Measurements from ENCODE around the gene LRSAM1.

LRSAM1 gene

GRCh38 chr9:127530206-127530941, 79.1 kb downstream of the LRSAM1 start:
- peaks cover 0 to 6% (median 6%) of the 10 kb centered on the region in 5 experiments for H3K9me3 ChIP-seq (ENCODE audit: control extremely low read depth in 1 of 5, control insufficient read depth in 4 of 5, insufficient read depth in 2 of 5, low read depth in 1 of 5, low read length in 4 of 5)
- CTCF ChIA-PET, result interaction anchor here (1.3 kb wide), 1 partner anchor 10 kb away, joined by 8 read pairs; no protein-coding TSS in a partner anchor
- no peak overlapping the region for H3K4me3 ChIP-seq (ENCODE audit: control insufficient read depth in 1 of 7, extremely low read depth in 1 of 7, insufficient read depth in 4 of 7, low read depth in 2 of 7, low read length in 6 of 7)
- POLR2A ChIA-PET, result no interaction called here
- no peak overlapping the region for H3K27ac ChIP-seq (ENCODE audit: insufficient read depth in 1 of 2, low read depth in 1 of 2, low read length in 2 of 2, poor library complexity in 1 of 2, severe bottlenecking in 2 of 2)
- H3K27me3 ChIP-seq (replicated peaks in 2 of 5; ENCODE audit: control insufficient read depth in 4 of 5, insufficient read depth in 5 of 5, low read length in 4 of 5), result no peaks in the 10 kb centered on the region
- DNase-seq, result no peak
- H3K4me1 ChIP-seq (ENCODE audit: control extremely low read depth in 1 of 4, control insufficient read depth in 4 of 4, insufficient read depth in 4 of 4, low read length in 3 of 4), result peaks cover 0 to 7% (median 4%) of the 10 kb centered on the region in 4 experiments
- H3K36me3 ChIP-seq (ENCODE audit: control insufficient read depth in 4 of 4, insufficient read depth in 4 of 4, low read length in 3 of 4), result peaks cover 0 to 32% (median 3%) of the 10 kb centered on the region in 4 experiments
- 96% methylated on average over 11 of the region's 14 CpGs for WGBS (ENCODE audit: insufficient coverage)

GRCh38 chr9:127531676-127532075, 80.4 kb downstream of the LRSAM1 start:
- Histone ChIP-seq H3K36me3 (ENCODE audit: control insufficient read depth in 4 of 4, insufficient read depth in 4 of 4, low read length in 3 of 4) (peaks cover 0 to 26% (median 0%) of the 10 kb centered on the region in 4 experiments), H3K4me3 (ENCODE audit: control insufficient read depth in 1 of 7, extremely low read depth in 1 of 7, insufficient read depth in 4 of 7, low read depth in 2 of 7, low read length in 6 of 7) (no peak overlapping the region), H3K9me3 (ENCODE audit: control extremely low read depth in 1 of 5, control insufficient read depth in 4 of 5, insufficient read depth in 2 of 5, low read depth in 1 of 5, low read length in 4 of 5) (no peaks in the 10 kb centered on the region), H3K27me3 (replicated peaks in 2 of 5; ENCODE audit: control insufficient read depth in 4 of 5, insufficient read depth in 5 of 5, low read length in 4 of 5) (no peaks in the 10 kb centered on the region), H3K4me1 (ENCODE audit: control extremely low read depth in 1 of 4, control insufficient read depth in 4 of 4, insufficient read depth in 4 of 4, low read length in 3 of 4) (peaks cover 0 to 8% (median 2%) of the 10 kb centered on the region in 4 experiments), H3K27ac (ENCODE audit: insufficient read depth in 1 of 2, low read depth in 1 of 2, low read length in 2 of 2, poor library complexity in 1 of 2, severe bottlenecking in 2 of 2) (no peak overlapping the region)
- DNase-seq, result no peak
- ChIA-PET POLR2A (interaction anchor here (0.6 to 0.7 kb wide), 2 partner anchors 22 to 92 kb away, joined by 3 to 8 read pairs; no protein-coding TSS in a partner anchor), CTCF (interaction anchor here (1.3 to 1.5 kb wide), 2 partner anchors 9 kb away, joined by 6 to 8 read pairs; no protein-coding TSS in a partner anchor)
- WGBS (ENCODE audit: insufficient coverage), result 100% methylated on average over 10 of the region's 13 CpGs

- H3K4me1 ChIP-seq (ENCODE audit: control extremely low read depth in 1 of 4, control insufficient read depth in 4 of 4, insufficient read depth in 4 of 4, low read length in 3 of 4), result peaks cover 0 to 14% (median 0%) of the 10 kb centered on the region in 4 experiments
Measured at GRCh38 chr9:127534250-127534906, 83.1 kb downstream of the LRSAM1 start.

DNA sequence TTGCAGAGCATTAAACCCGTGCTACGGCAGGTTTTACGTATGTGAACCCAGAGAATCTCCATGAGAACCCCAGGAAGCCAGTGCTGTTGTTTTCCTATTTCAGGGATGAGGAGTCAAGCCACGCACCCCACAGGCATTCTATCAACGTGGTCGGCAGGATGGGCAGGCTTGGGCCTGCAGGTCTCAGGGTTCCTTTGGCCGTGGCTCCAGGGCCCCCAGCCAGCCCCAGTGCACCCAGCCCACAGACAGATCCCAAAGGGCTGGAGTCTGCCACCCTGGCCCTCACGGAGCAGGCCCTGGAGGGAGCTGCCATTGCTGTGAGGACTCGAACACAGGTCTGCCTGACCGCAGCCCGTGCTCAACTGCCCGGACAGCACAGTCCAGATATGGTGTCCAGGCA, 83.6 kb downstream of the LRSAM1 start:
- Histone ChIP-seq H3K36me3 (ENCODE audit: control insufficient read depth in 4 of 4, insufficient read depth in 4 of 4, low read length in 3 of 4) (peaks cover 0 to 14% (median 0%) of the 10 kb centered on the region in 4 experiments), H3K9me3 (ENCODE audit: control extremely low read depth in 1 of 5, control insufficient read depth in 4 of 5, insufficient read depth in 2 of 5, low read depth in 1 of 5, low read length in 4 of 5) (no peaks in the 10 kb centered on the region)
- CTCF ChIA-PET, result interaction anchor here (2.5 kb wide), 1 partner anchor 51 kb away, joined by 7 read pairs; no protein-coding TSS in a partner anchor

More at GRCh38 chr9:127534250-127534906, 83.1 kb downstream of the LRSAM1 start:
- 97% methylated on average over 4 of the region's 4 CpGs for WGBS (ENCODE audit: insufficient coverage)
- Histone ChIP-seq H3K27ac (ENCODE audit: insufficient read depth in 1 of 2, low read depth in 1 of 2, low read length in 2 of 2, poor library complexity in 1 of 2, severe bottlenecking in 2 of 2) (no peak overlapping the region), H3K36me3 (ENCODE audit: control insufficient read depth in 4 of 4, insufficient read depth in 4 of 4, low read length in 3 of 4) (peaks cover 0 to 14% (median 0%) of the 10 kb centered on the region in 4 experiments), H3K4me3 (ENCODE audit: control insufficient read depth in 1 of 7, extremely low read depth in 1 of 7, insufficient read depth in 4 of 7, low read depth in 2 of 7, low read length in 6 of 7) (no peak overlapping the region), H3K27me3 (replicated peaks in 2 of 5; ENCODE audit: control insufficient read depth in 4 of 5, insufficient read depth in 5 of 5, low read length in 4 of 5) (no peaks in the 10 kb centered on the region), H3K9me3 (ENCODE audit: control extremely low read depth in 1 of 5, control insufficient read depth in 4 of 5, insufficient read depth in 2 of 5, low read depth in 1 of 5, low read length in 4 of 5) (no peaks in the 10 kb centered on the region)
- ChIA-PET POLR2A (no interaction called here), CTCF (interaction anchor here (0.6 to 2.5 kb wide), 2 partner anchors 9 to 52 kb away, joined by 3 to 7 read pairs; no protein-coding TSS in a partner anchor)
- no peak for DNase-seq

GRCh38 chr9:127535396-127535795, 84.1 kb downstream of the LRSAM1 start:
- no peak overlapping the region for H3K27ac ChIP-seq (ENCODE audit: insufficient read depth in 1 of 2, low read depth in 1 of 2, low read length in 2 of 2, poor library complexity in 1 of 2, severe bottlenecking in 2 of 2)
- ChIA-PET CTCF (interaction anchor here (2.5 kb wide), 1 partner anchor 51 kb away, joined by 7 read pairs; no protein-coding TSS in a partner anchor), POLR2A (interaction anchor here (1.2 kb wide), 1 partner anchor 20 kb away, joined by 3 read pairs; no protein-coding TSS in a partner anchor)
- DNase-seq, result no peak
- peaks cover 0 to 24% (median 7%) of the 10 kb centered on the region in 4 experiments for H3K4me1 ChIP-seq (ENCODE audit: control extremely low read depth in 1 of 4, control insufficient read depth in 4 of 4, insufficient read depth in 4 of 4, low read length in 3 of 4)
- H3K4me3 ChIP-seq (ENCODE audit: control insufficient read depth in 1 of 7, extremely low read depth in 1 of 7, insufficient read depth in 4 of 7, low read depth in 2 of 7, low read length in 6 of 7), result no peak overlapping the region
- WGBS (ENCODE audit: insufficient coverage), result 92% methylated on average over 5 of the region's 6 CpGs
- H3K27me3 ChIP-seq (replicated peaks in 2 of 5; ENCODE audit: control insufficient read depth in 4 of 5, insufficient read depth in 5 of 5, low read length in 4 of 5), result no peaks in the 10 kb centered on the region
- peaks cover 0 to 9% (median 0%) of the 10 kb centered on the region in 4 experiments for H3K36me3 ChIP-seq (ENCODE audit: control insufficient read depth in 4 of 4, insufficient read depth in 4 of 4, low read length in 3 of 4)
- no peaks in the 10 kb centered on the region for H3K9me3 ChIP-seq (ENCODE audit: control extremely low read depth in 1 of 5, control insufficient read depth in 4 of 5, insufficient read depth in 2 of 5, low read depth in 1 of 5, low read length in 4 of 5)

More for the DNA sequence above, 83.6 kb downstream of the LRSAM1 start:
- DNase-seq, result no peak
- POLR2A ChIA-PET, result interaction anchor here (1.2 kb wide), 1 partner anchor 20 kb away, joined by 3 read pairs; no protein-coding TSS in a partner anchor
- no peak overlapping the region for H3K27ac ChIP-seq (ENCODE audit: insufficient read depth in 1 of 2, low read depth in 1 of 2, low read length in 2 of 2, poor library complexity in 1 of 2, severe bottlenecking in 2 of 2)
- H3K4me3 ChIP-seq (ENCODE audit: control insufficient read depth in 1 of 7, extremely low read depth in 1 of 7, insufficient read depth in 4 of 7, low read depth in 2 of 7, low read length in 6 of 7), result no peak overlapping the region
- H3K4me1 ChIP-seq (ENCODE audit: control extremely low read depth in 1 of 4, control insufficient read depth in 4 of 4, insufficient read depth in 4 of 4, low read length in 3 of 4), result peaks cover 0 to 19% (median 3%) of the 10 kb centered on the region in 4 experiments
- no peaks in the 10 kb centered on the region for H3K27me3 ChIP-seq (replicated peaks in 2 of 5; ENCODE audit: control insufficient read depth in 4 of 5, insufficient read depth in 5 of 5, low read length in 4 of 5)
- WGBS (ENCODE audit: insufficient coverage), result 73% methylated on average over 8 of the region's 12 CpGs

DNA sequence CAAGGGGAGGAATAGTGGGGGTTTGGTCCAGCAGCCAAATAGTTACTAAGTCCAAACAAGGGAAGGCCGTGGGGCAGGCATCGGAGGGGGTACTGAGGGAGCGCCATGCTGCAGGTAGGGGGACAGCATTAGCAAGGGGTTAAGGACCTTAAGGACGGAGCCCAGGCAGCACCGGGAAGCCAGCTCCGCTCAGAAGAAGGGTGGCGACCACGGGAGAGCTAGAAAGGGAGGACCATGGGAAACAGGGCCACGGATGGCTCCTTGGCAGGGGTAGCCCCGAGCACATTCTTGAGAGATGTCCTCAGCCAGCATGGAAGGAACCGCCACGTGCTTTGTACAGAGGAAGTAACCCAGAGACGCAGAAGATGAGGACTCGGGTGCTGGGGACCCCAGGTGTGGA, 84.5 kb downstream of the LRSAM1 start:
- Histone ChIP-seq H3K4me1 (ENCODE audit: control extremely low read depth in 1 of 4, control insufficient read depth in 4 of 4, insufficient read depth in 4 of 4, low read length in 3 of 4) (peaks cover 0 to 28% (median 8%) of the 10 kb centered on the region in 4 experiments), H3K27ac (ENCODE audit: insufficient read depth in 1 of 2, low read depth in 1 of 2, low read length in 2 of 2, poor library complexity in 1 of 2, severe bottlenecking in 2 of 2) (no peak overlapping the region), H3K4me3 (ENCODE audit: control insufficient read depth in 1 of 7, extremely low read depth in 1 of 7, insufficient read depth in 4 of 7, low read depth in 2 of 7, low read length in 6 of 7) (no peak overlapping the region), H3K9me3 (ENCODE audit: control extremely low read depth in 1 of 5, control insufficient read depth in 4 of 5, insufficient read depth in 2 of 5, low read depth in 1 of 5, low read length in 4 of 5) (no peaks in the 10 kb centered on the region), H3K36me3 (ENCODE audit: control insufficient read depth in 4 of 4, insufficient read depth in 4 of 4, low read length in 3 of 4) (peaks cover 0 to 6% (median 0%) of the 10 kb centered on the region in 4 experiments), H3K27me3 (replicated peaks in 2 of 5; ENCODE audit: control insufficient read depth in 4 of 5, insufficient read depth in 5 of 5, low read length in 4 of 5) (no peaks in the 10 kb centered on the region)
- CTCF ChIA-PET, result interaction anchor here (1.1 to 2.5 kb wide), 4 partner anchors 20 to 50 kb away, joined by 3 to 8 read pairs (median 6); no protein-coding TSS in a partner anchor
- POLR2A ChIA-PET, result interaction anchor here (1.2 kb wide), 1 partner anchor 19 kb away, joined by 3 read pairs; no protein-coding TSS in a partner anchor
- no peak for DNase-seq
- 96% methylated on average over 13 of the region's 14 CpGs for WGBS (ENCODE audit: insufficient coverage)
